Natural killer cell (primary cell): ENCODE results near the gene ANKRD30A. TPM values are rescaled to one million over a fixed set of nuclear protein-coding genes. Genes with fewer than 3 reads are reported as not detected.
"Not testable (repeated sequence)": the region's sequence is repeated elsewhere in the genome, so short reads cannot be mapped to it uniquely, and the experiment has no call there.

Experiments used
- ATAC-seq, 3 donors: fragments of 150-1000 bp in 2 of 3; fragments of 200-7000 bp in 1 of 3; cut with Tn5 transposase; 1 replicate in 1 of 3; 2 replicates in 2 of 3; pipeline ENCODE4 v1.10.0; 2021; ENCODE audit warnings: mild to moderate bottlenecking in 2 of 3, moderate library complexity in 2 of 3
- DNase-seq, 2 donors: peaks; one replicate each; pipeline versions ENCODE4 v3.0.0 to v3.0.0-alpha.2; 2013 to 2021; ENCODE audit warnings: mixed read lengths in 1 of 2
- H3K27ac ChIP-seq: one replicate; pipeline ENCODE4 v1.5.1; 2013; ENCODE audit warnings: mild to moderate bottlenecking, low read length
- H3K27me3 ChIP-seq: one replicate; pipeline ENCODE4 v1.6.1; 2013; ENCODE audit warnings: low read length; ENCODE audit not compliant: control insufficient read depth, insufficient read depth
- H3K36me3 ChIP-seq: one replicate; pipeline ENCODE4 v1.6.1; 2013; ENCODE audit warnings: low read length; ENCODE audit not compliant: control insufficient read depth, insufficient read depth
- H3K4me1 ChIP-seq: one replicate; pipeline ENCODE4 v1.6.1; 2013; ENCODE audit warnings: low read length; ENCODE audit not compliant: control insufficient read depth, insufficient read depth
- H3K4me3 ChIP-seq: one replicate; pipeline ENCODE4 v1.5.1; 2013; ENCODE audit warnings: low read length
- H3K9me3 ChIP-seq: one replicate; pipeline ENCODE4 v1.6.1; 2013; ENCODE audit warnings: low read length; ENCODE audit not compliant: control insufficient read depth, insufficient read depth
- H3K27ac Mint-ChIP-seq, 2 donors: one replicate each; pipeline ENCODE4 v1.8.0; 2022; ENCODE audit warnings: mild to moderate bottlenecking in 2 of 2, mixed read lengths in 2 of 2, moderate library complexity in 1 of 2
- H3K27me3 Mint-ChIP-seq, 2 donors: one replicate each; pipeline ENCODE4 v1.8.0; 2022; ENCODE audit warnings: low read depth in 2 of 2, mixed read lengths in 2 of 2
- H3K36me3 Mint-ChIP-seq: one replicate; pipeline ENCODE4 v1.8.0; 2022; ENCODE audit warnings: mixed read lengths
- H3K4me1 Mint-ChIP-seq, 2 donors: one replicate each; pipeline ENCODE4 v1.8.0; 2022; ENCODE audit warnings: mixed read lengths in 2 of 2
- H3K4me3 Mint-ChIP-seq: one replicate; pipeline ENCODE4 v1.8.0; 2022; ENCODE audit warnings: mild to moderate bottlenecking, moderate library complexity, mixed read lengths
- H3K9me3 Mint-ChIP-seq, 2 donors: one replicate each; pipeline ENCODE4 v1.8.0; 2022; ENCODE audit warnings: mixed read lengths in 2 of 2
- WGBS: methylation state at CpG from one replicate; pipeline ENCODE4 v1.1.7; 2013; ENCODE audit warnings: missing lambda C conversion rate; ENCODE audit not compliant: insufficient coverage; 5-methylcytosine and 5-hydroxymethylcytosine counted together
- intact Hi-C: fragments of 100-400 bp; cut with micrococcal nuclease; formaldehyde crosslinking; loops from one replicate; pipeline ENCODE4 v1.14.2; 2022
- total RNA-seq, 4 donors: library from RNA; stranded (reverse); fragments of 120-200 nt in 1 of 4; gene quantifications; one replicate each; pipeline versions ENCODE4 v1.2.3 to v1.2.4, GENCODE V29; 2013 to 2022
- TF ChIP-seq, protein P1 (sequence below): fragments of 200-600 bp; IDR thresholded peaks from one replicate; pipeline ENCODE4 v1.8.0; 2022; ENCODE audit warnings: antibody characterized with exemption

ANKRD30A gene
- total RNA-seq, 3 donors from 2014 or later (not counting 1 experiment from before 2014, with no cell fraction given): not detected

DNA sequence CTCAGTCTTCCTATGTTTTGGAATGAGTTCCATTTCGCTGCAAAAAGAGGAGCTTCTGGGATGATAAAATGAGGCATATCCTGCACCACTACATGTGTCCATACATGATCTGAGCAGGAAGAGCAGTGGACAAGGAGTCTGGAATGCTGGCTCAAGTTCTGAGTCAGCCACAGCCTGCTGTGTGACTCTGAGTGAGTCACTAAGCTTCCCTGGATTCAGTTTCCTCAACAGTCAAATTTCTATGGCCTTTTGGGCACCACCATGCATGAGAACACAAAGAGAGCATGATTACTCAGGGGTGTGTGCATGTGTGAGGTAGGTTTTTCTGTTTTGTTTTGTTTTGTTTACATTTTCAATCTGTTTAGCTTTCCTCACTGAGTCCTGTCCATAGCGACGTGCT lies 254.6 kb downstream of the ANKRD30A start:
- TF ChIP-seq, protein P1, sequence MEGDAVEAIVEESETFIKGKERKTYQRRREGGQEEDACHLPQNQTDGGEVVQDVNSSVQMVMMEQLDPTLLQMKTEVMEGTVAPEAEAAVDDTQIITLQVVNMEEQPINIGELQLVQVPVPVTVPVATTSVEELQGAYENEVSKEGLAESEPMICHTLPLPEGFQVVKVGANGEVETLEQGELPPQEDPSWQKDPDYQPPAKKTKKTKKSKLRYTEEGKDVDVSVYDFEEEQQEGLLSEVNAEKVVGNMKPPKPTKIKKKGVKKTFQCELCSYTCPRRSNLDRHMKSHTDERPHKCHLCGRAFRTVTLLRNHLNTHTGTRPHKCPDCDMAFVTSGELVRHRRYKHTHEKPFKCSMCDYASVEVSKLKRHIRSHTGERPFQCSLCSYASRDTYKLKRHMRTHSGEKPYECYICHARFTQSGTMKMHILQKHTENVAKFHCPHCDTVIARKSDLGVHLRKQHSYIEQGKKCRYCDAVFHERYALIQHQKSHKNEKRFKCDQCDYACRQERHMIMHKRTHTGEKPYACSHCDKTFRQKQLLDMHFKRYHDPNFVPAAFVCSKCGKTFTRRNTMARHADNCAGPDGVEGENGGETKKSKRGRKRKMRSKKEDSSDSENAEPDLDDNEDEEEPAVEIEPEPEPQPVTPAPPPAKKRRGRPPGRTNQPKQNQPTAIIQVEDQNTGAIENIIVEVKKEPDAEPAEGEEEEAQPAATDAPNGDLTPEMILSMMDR: no peak
- Mint-ChIP-seq H3K4me1 (no peaks in the 10 kb centered on the region), H3K27ac (no peak overlapping the region), H3K36me3 (peaks cover 14% of the 10 kb centered on the region), H3K9me3 (peaks cover 13 to 24% of the 10 kb centered on the region in 2 donors), H3K4me3 (no peak overlapping the region), H3K27me3 (no peaks in the 10 kb centered on the region)
- ATAC-seq: no peak
- WGBS: 70% methylated on average over 3 of the region's 3 CpGs
- Histone ChIP-seq H3K36me3 (no peaks in the 10 kb centered on the region), H3K4me3 (no peak overlapping the region), H3K4me1 (no peaks in the 10 kb centered on the region), H3K9me3 (peaks cover 13% of the 10 kb centered on the region), H3K27me3 (no peaks in the 10 kb centered on the region), H3K27ac (no peak overlapping the region)
- DNase-seq: no peak
- intact Hi-C loops: no loop called here

DNA sequence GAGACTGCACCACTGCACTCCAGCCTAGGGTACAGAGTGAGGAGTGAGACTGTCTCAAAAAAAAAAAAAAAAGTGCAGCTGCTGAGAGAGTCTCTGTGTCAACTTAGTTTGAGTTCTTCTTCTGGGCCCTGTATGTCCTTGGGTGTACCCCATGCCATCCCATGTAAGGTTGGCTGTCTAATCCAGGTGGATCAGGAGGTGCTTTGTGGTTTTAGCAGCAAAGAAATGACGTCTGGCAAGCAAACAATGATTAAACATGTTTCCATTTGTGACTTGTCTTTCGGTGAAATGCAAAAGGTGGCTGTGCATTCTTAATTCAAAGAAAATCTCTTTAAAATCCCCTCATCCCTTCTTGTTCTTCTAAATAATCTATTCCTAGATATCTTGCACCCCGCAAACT lies 255.9 kb downstream of the ANKRD30A start:
- Histone ChIP-seq H3K9me3 (peaks cover 20% of the 10 kb centered on the region), H3K4me1 (no peaks in the 10 kb centered on the region), H3K27me3 (no peaks in the 10 kb centered on the region), H3K27ac (no peak overlapping the region), H3K36me3 (no peaks in the 10 kb centered on the region), H3K4me3 (no peak overlapping the region)
- no peaks in the 10 kb centered on the region for H3K4me1 Mint-ChIP-seq
- no peak overlapping the region for H3K4me3 Mint-ChIP-seq
- no peaks in the 10 kb centered on the region for H3K27me3 Mint-ChIP-seq
- peaks cover 14% of the 10 kb centered on the region for H3K36me3 Mint-ChIP-seq
- intact Hi-C loops: no loop called here
- WGBS: 87% methylated on average over 3 of the region's 3 CpGs
- no peak for DNase-seq
- TF ChIP-seq, protein P1: no peak
- H3K9me3 Mint-ChIP-seq: peaks cover 14 to 22% of the 10 kb centered on the region in 2 donors
- no peak overlapping the region for H3K27ac Mint-ChIP-seq
- ATAC-seq: no peak

DNA sequence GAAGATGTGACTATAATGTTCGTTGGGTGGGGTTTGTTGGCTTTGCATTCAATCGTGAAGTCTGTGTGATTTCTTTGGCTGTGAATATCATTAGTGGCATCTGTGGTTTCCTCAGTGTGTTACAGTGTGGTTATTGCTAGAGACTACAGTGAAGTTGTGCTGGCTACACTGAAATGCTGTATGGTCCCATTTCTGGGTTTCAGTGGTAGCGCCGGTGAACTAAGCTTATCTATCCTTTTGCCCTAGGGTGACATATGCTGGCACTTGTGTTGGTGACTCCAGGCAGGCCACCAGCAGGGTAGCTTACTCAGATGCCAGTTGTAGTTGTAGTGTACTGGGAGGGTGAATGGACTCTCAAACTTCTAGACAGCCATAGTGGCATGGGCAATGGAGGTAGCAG lies 259.5 kb downstream of the ANKRD30A start:
- no peaks in the 10 kb centered on the region for H3K4me1 Mint-ChIP-seq
- DNase-seq: no peak
- Histone ChIP-seq H3K36me3 (no peaks in the 10 kb centered on the region), H3K9me3 (peaks cover 19% of the 10 kb centered on the region), H3K4me1 (no peaks in the 10 kb centered on the region), H3K27me3 (no peaks in the 10 kb centered on the region), H3K4me3 (no peak overlapping the region), H3K27ac (no peak overlapping the region)
- H3K36me3 Mint-ChIP-seq: peaks cover 14% of the 10 kb centered on the region
- TF ChIP-seq, protein P1: no peak
- no peak for ATAC-seq
- peaks cover 10 to 18% of the 10 kb centered on the region in 2 donors for H3K9me3 Mint-ChIP-seq
- H3K27me3 Mint-ChIP-seq: no peaks in the 10 kb centered on the region
- 80% methylated on average over 4 of the region's 4 CpGs for WGBS
- intact Hi-C loops: no loop called here
- no peak overlapping the region for H3K4me3 Mint-ChIP-seq
- H3K27ac Mint-ChIP-seq: no peak overlapping the region

DNA sequence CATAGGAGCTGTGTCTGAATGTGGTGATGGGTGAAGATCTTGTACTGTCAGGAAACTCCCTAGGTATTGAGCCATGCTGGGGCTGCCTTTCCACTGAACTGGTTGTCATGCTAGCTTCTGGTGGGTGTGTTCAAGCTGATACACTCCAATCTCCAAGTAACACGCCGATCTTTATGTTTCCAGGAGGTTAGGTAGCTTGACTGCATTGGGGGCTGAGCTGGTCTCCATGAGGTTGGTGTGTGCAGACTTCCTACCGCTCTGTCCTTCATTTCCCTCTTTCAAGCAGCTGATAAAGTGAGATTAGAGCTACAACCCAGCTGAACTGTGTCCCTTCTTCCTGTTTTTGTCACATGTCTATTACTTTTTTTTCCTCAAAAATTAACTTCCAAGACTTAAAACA lies 265.5 kb downstream of the ANKRD30A start:
- H3K27me3 ChIP-seq: no peaks in the 10 kb centered on the region
- TF ChIP-seq, protein P1: no peak
- H3K4me1 ChIP-seq: no peaks in the 10 kb centered on the region
- intact Hi-C loops: no loop called here
- Mint-ChIP-seq H3K4me3 (no peak overlapping the region), H3K4me1 (no peaks in the 10 kb centered on the region), H3K36me3 (peaks cover 7% of the 10 kb centered on the region), H3K27me3 (no peaks in the 10 kb centered on the region), H3K27ac (no peak overlapping the region), H3K9me3 (peaks cover 19 to 20% of the 10 kb centered on the region in 2 donors)
- WGBS: 70% methylated on average over 3 of the region's 3 CpGs
- DNase-seq: no peak
- no peak overlapping the region for H3K27ac ChIP-seq
- H3K9me3 ChIP-seq: peaks cover 14% of the 10 kb centered on the region
- no peak overlapping the region for H3K4me3 ChIP-seq
- H3K36me3 ChIP-seq: no peaks in the 10 kb centered on the region
- ATAC-seq: no peak

DNA sequence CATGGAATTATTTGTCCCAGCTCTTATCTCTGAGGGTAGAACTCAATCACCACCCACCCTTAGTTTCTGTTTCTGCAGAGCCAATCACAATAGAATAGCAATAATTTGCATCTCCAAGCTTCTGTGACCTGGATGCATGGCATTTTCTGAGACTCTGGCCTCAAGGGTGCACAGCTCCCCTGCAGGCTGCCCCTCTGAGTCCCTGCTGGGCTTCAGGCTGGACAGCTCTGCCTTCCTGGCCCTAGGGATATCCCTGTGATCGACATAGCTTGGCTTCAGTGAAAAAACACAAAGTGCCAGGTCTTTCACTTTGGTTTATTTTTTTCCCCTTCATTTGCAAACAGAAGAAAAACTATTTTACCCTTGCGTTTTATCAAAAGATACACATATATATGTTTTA lies 275.4 kb downstream of the ANKRD30A start:
- H3K9me3 ChIP-seq, DNase-seq, ATAC-seq, H3K36me3 ChIP-seq, intact Hi-C loops, H3K4me3 ChIP-seq, H3K27me3 ChIP-seq, H3K27ac Mint-ChIP-seq, H3K4me3 Mint-ChIP-seq, H3K27ac ChIP-seq, H3K4me1 ChIP-seq, H3K27me3 Mint-ChIP-seq, H3K4me1 Mint-ChIP-seq: not testable (repeated sequence)
- WGBS: 75% methylated on average over 1 of the region's 2 CpGs
- Mint-ChIP-seq H3K9me3 (peaks cover 8 to 22% of the 10 kb centered on the region in 2 donors), H3K36me3 (peaks cover 19% of the 10 kb centered on the region)
